SK-N-MC (cell line): ENCODE results near the gene PRL.

ENCODE experiments used
- DNase-seq: peaks from one replicate; pipeline ENCODE4 v3.0.0-alpha.2; 2011; ENCODE audit warnings: low read depth, low spot score
- H3K27ac ChIP-seq: fragments of 200-600 bp; sonication (generic); 2 replicates; pipeline ENCODE4 v1.5.1; 2016; ENCODE audit warnings: mixed run types
- H3K36me3 ChIP-seq: fragments of 200-600 bp; sonication (generic); 2 replicates; pipeline ENCODE4 v1.6.1; 2017; ENCODE audit warnings: antibody characterized with exemption, low read length, mixed read lengths; ENCODE audit not compliant: insufficient read depth
- H3K4me3 ChIP-seq: fragments of 200-600 bp; sonication (generic); 2 replicates; pipeline ENCODE4 v1.5.1; 2016
- H3K9ac ChIP-seq: fragments of 200-600 bp; sonication (generic); 2 replicates; pipeline ENCODE4 v1.8.0; 2017; ENCODE audit warnings: mixed run types, mixed read lengths; ENCODE audit not compliant: insufficient read length
- H3K9me3 ChIP-seq: fragments of 200-600 bp; sonication (generic); 2 replicates; pipeline ENCODE4 v1.6.1; 2017; ENCODE audit warnings: low read depth, mild to moderate bottlenecking, antibody characterized with exemption, low read length, moderate library complexity, mixed read lengths
- EZH2 ChIP-seq: fragments of 200-600 bp; sonication (generic); IDR thresholded peaks from one replicate; pipeline ENCODE4 v1.6.1; 2017; ENCODE audit warnings: antibody characterized with exemption
- FOXP2 ChIP-seq: optimal IDR thresholded peaks from 2 replicates; pipeline ENCODE3; 2011; ENCODE audit warnings: mild to moderate bottlenecking, moderate library complexity; ENCODE audit not compliant: insufficient read depth; ENCODE audit errors: extremely low read length, control extremely low read depth
- POLR2AphosphoS5 ChIP-seq: IDR thresholded peaks from 2 replicates; pipeline ENCODE4 v1.6.1; 2012; ENCODE audit warnings: mild to moderate bottlenecking, low read depth, low read length, borderline replicate concordance

The PRL gene

GRCh38 chr6:22326500-22326899 lies 29.7 kb upstream of the PRL start:
- TF ChIP-seq FOXP2 (no peak), POLR2AphosphoS5 (no peak), EZH2 (no peak)
- no peak overlapping the region for H3K27ac ChIP-seq
- H3K9me3 ChIP-seq: no peaks in the 10 kb centered on the region
- H3K36me3 ChIP-seq: no peaks in the 10 kb centered on the region
- no peak for DNase-seq
- H3K9ac ChIP-seq: no peak overlapping the region
- no peak overlapping the region for H3K4me3 ChIP-seq

GRCh38 chr6:22325481-22325880 lies 28.6 kb upstream of the PRL start:
- H3K9me3 ChIP-seq: no peaks in the 10 kb centered on the region
- no peak for TF ChIP-seq EZH2
- no peak for TF ChIP-seq FOXP2
- no peak for TF ChIP-seq POLR2AphosphoS5
- no peak overlapping the region for H3K9ac ChIP-seq
- DNase-seq: no peak
- no peak overlapping the region for H3K27ac ChIP-seq
- no peaks in the 10 kb centered on the region for H3K36me3 ChIP-seq
- H3K4me3 ChIP-seq: no peak overlapping the region

- no peak overlapping the region for H3K4me3 ChIP-seq
- DNase-seq: no peak
- no peaks in the 10 kb centered on the region for H3K9me3 ChIP-seq
- H3K9ac ChIP-seq: no peak overlapping the region
- H3K36me3 ChIP-seq: no peaks in the 10 kb centered on the region
- no peak overlapping the region for H3K27ac ChIP-seq
- no peak for TF ChIP-seq EZH2
- no peak for TF ChIP-seq FOXP2
- TF ChIP-seq POLR2AphosphoS5: no peak
These were observed 27.0 kb upstream of the PRL start for GRCh38 chr6:22323848-22324247.

- H3K27ac ChIP-seq: no peak overlapping the region
- no peaks in the 10 kb centered on the region for H3K9me3 ChIP-seq
- no peak overlapping the region for H3K9ac ChIP-seq
- no peak for DNase-seq
- no peak overlapping the region for H3K4me3 ChIP-seq
- H3K36me3 ChIP-seq: no peaks in the 10 kb centered on the region
- TF ChIP-seq POLR2AphosphoS5 (no peak), FOXP2 (no peak), EZH2 (no peak)
These were observed 25.5 kb upstream of the PRL start for GRCh38 chr6:22322103-22323030.

GRCh38 chr6:22320750-22321149 lies 23.9 kb upstream of the PRL start:
- no peak overlapping the region for H3K27ac ChIP-seq

GRCh38 chr6:22318404-22318803 lies 21.6 kb upstream of the PRL start:
- Histone ChIP-seq H3K9me3 (no peaks in the 10 kb centered on the region), H3K4me3 (no peak overlapping the region), H3K9ac (no peak overlapping the region), H3K36me3 (no peaks in the 10 kb centered on the region), H3K27ac (no peak overlapping the region)
- no peak for DNase-seq
- TF ChIP-seq FOXP2 (no peak), POLR2AphosphoS5 (no peak), EZH2 (no peak)

More at GRCh38 chr6:22320750-22321149, 23.9 kb upstream of the PRL start:
- no peaks in the 10 kb centered on the region for H3K36me3 ChIP-seq
- H3K9me3 ChIP-seq: no peaks in the 10 kb centered on the region
- no peak for DNase-seq
- TF ChIP-seq FOXP2 (no peak), POLR2AphosphoS5 (no peak), EZH2 (no peak)
- no peak overlapping the region for H3K9ac ChIP-seq
- no peak overlapping the region for H3K4me3 ChIP-seq

- no peak for DNase-seq
- no peak for TF ChIP-seq POLR2AphosphoS5
- no peak for TF ChIP-seq EZH2
- TF ChIP-seq FOXP2: no peak
- H3K9ac ChIP-seq: no peak overlapping the region
- no peaks in the 10 kb centered on the region for H3K36me3 ChIP-seq
- H3K27ac ChIP-seq: peak overlapping the region; percentile 34; the same call in 1 of the 2 replicates
- peaks cover 9% of the 10 kb centered on the region; the same call in 1 of the 2 replicates for H3K9me3 ChIP-seq
- H3K4me3 ChIP-seq: no peak overlapping the region
These were observed 17.0 kb upstream of the PRL start for GRCh38 chr6:22313796-22314195.

- no peak for DNase-seq
- peaks cover 9% of the 10 kb centered on the region; the same call in 1 of the 2 replicates for H3K9me3 ChIP-seq
- H3K27ac ChIP-seq: no peak overlapping the region
- TF ChIP-seq EZH2 (no peak), POLR2AphosphoS5 (no peak), FOXP2 (no peak)
- H3K9ac ChIP-seq: no peak overlapping the region
- H3K4me3 ChIP-seq: no peak overlapping the region
- no peaks in the 10 kb centered on the region for H3K36me3 ChIP-seq
These were observed 12.1 kb upstream of the PRL start for GRCh38 chr6:22308939-22309338.
